Panc1 (cell line): ENCODE data around the gene STRN3. TPM values are rescaled to one million over a fixed set of nuclear protein-coding genes. Genes with fewer than 3 reads are reported as not detected.
"Not testable (repeated sequence)": the region's sequence is repeated elsewhere in the genome, so short reads cannot be mapped to it uniquely, and the experiment has no call there.

Experiments
- ATAC-seq: fragments of 200-7000 bp; cut with Tn5 transposase; 2 replicates; pipeline ENCODE4 v1.9.1; 2020; ENCODE audit warnings: mild to moderate bottlenecking, moderate library complexity
- BruUV-seq: library from RNA; stranded (reverse); fragments of 400-500 nt; replicated peaks from 2 replicates; lab custom pipeline; 2021; lab: Mats Ljungman, UMichigan
- CTCF ChIA-PET: fragments of 300-600 bp; sonication (Branson Sonifier 250); formaldehyde crosslinking; loops from one replicate; lab custom pipeline; 2022; ENCODE audit warnings: antibody characterized with exemption; lab: Charles Lee
- POLR2A ChIA-PET: fragments of 300-600 bp; sonication (Branson Sonifier 250); formaldehyde crosslinking; loops from one replicate; lab custom pipeline; 2022; ENCODE audit warnings: antibody characterized with exemption; lab: Charles Lee
- DNase-seq: peaks from one replicate; pipeline ENCODE4 v3.0.0-alpha.2; 2010; ENCODE audit warnings: low read depth, low spot score
- H3K27ac ChIP-seq: 2 replicates; pipeline ENCODE4 v1.5.1; 2011; ENCODE audit warnings: mild to moderate bottlenecking, low read length, inconsistent platforms
- H3K27me3 ChIP-seq: fragments of 200-500 bp; sonication (Bioruptor generic); 2 replicates; pipeline ENCODE4 v1.6.0; 2014; ENCODE audit warnings: low read length, inconsistent platforms; ENCODE audit not compliant: control insufficient read depth, insufficient read depth
- H3K36me3 ChIP-seq: fragments of 200-500 bp; sonication (Bioruptor generic); 2 replicates; pipeline ENCODE4 v1.5.1; 2014; ENCODE audit warnings: inconsistent platforms, mild to moderate bottlenecking, low read length, moderate library complexity; ENCODE audit not compliant: control insufficient read depth, insufficient read depth
- H3K4me1 ChIP-seq: 2 replicates; pipeline ENCODE4 v1.5.1; 2011; ENCODE audit warnings: inconsistent platforms, mild to moderate bottlenecking, low read length, moderate library complexity; ENCODE audit not compliant: control insufficient read depth, insufficient read depth
- H3K4me3 ChIP-seq, 2 experiments: 2 replicates each; pipeline ENCODE4 v1.5.1; 2011 to 2012; ENCODE audit warnings: low read depth in 2 of 2, low read length in 2 of 2, mild to moderate bottlenecking in 2 of 2, inconsistent platforms in 1 of 2, moderate library complexity in 1 of 2
- H3K9me3 ChIP-seq: fragments of 200-500 bp; sonication (Bioruptor generic); 2 replicates; pipeline ENCODE4 v1.5.1; 2014; ENCODE audit warnings: low read depth, mild to moderate bottlenecking, inconsistent platforms, low read length, moderate library complexity; ENCODE audit not compliant: control insufficient read depth, insufficient read depth
- POLR2AphosphoS5 ChIP-seq: IDR thresholded peaks from 2 replicates; pipeline ENCODE4 v1.6.1; 2012; ENCODE audit warnings: mild to moderate bottlenecking, low read depth, low read length, moderate library complexity
- SIN3A ChIP-seq: IDR thresholded peaks from 2 replicates; pipeline ENCODE4 v1.6.1; 2012; ENCODE audit warnings: low read depth, mild to moderate bottlenecking, low read length, moderate library complexity, borderline replicate concordance; ENCODE audit not compliant: insufficient read depth
- TCF7L2 ChIP-seq: IDR thresholded peaks from 2 replicates; pipeline ENCODE4 v1.6.1; 2011; ENCODE audit warnings: mild to moderate bottlenecking, low read depth, low read length, inconsistent platforms
- in situ Hi-C: cut with HindIII; loops from 2 replicates; pipeline ENCODE4 v1.10.0; 2016; ENCODE audit warnings: low sequenced_read_pairs, low pct_unique_long_range_greater_than_20kb
- intact Hi-C: fragments of 100-400 bp; cut with micrococcal nuclease; formaldehyde crosslinking; loops from one replicate; pipeline ENCODE4 v1.10.0; 2022; ENCODE audit not compliant: unreplicated experiment
- total RNA-seq: library from RNA; stranded (reverse); gene quantifications from one replicate; pipeline ENCODE4 v1.2.1, GENCODE V29; 2021; ENCODE audit not compliant: unreplicated experiment
- TF ChIP-seq, protein P1 (sequence below): fragments of 450-650 bp; IDR thresholded peaks from 2 replicates; pipeline ENCODE4 v1.5.1; 2017; ENCODE audit warnings: mild to moderate bottlenecking
- TF ChIP-seq, protein P2 (sequence below), 2 experiments: IDR thresholded peaks; 2 replicates each; pipeline ENCODE4 v1.6.1; 2011 to 2012; ENCODE audit warnings: low read depth in 2 of 2, control low read depth in 1 of 2, low read length in 1 of 2, mild to moderate bottlenecking in 1 of 2, moderate library complexity in 1 of 2; ENCODE audit not compliant: insufficient read depth in 1 of 2

The STRN3 gene
- total RNA-seq, 1 experiment from 2014 or later: 29.2 TPM

DNA sequence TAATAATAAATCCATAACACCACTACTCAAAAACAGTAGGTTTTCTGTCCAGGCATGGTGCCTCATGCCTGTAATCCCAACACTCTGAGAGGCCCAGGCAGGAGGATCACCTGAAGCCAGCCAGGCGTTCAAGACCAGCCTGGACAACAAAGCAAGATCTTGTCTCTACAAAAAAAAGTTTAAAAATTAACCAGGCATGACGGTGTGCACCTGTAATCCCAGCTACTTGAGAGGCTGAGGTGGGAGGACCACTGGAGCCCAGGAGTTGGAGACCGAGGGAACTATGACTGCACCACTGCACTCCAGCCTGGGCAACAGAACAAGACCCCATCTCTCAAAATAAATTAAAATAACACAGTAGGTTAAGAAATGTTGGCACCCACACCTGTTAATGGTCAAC is 45.2 kb downstream of the STRN3 start:
- Histone ChIP-seq H3K4me1 (peaks cover 6% of the 10 kb centered on the region; the same call in 1 of the 2 replicates), H3K27me3 (no peaks in the 10 kb centered on the region), H3K27ac (no peak overlapping the region), H3K4me3 (no peak overlapping the region), H3K9me3 (no peaks in the 10 kb centered on the region), H3K36me3 (no peaks in the 10 kb centered on the region)
- intact Hi-C loops (loop anchor here (5.0 kb wide), 1 partner anchor 101 kb away; no protein-coding TSS in a partner anchor), in situ Hi-C loops (no loop called here)
- POLR2A ChIA-PET: no interaction called here
- no peak for TF ChIP-seq TCF7L2
- TF ChIP-seq, protein P1, sequence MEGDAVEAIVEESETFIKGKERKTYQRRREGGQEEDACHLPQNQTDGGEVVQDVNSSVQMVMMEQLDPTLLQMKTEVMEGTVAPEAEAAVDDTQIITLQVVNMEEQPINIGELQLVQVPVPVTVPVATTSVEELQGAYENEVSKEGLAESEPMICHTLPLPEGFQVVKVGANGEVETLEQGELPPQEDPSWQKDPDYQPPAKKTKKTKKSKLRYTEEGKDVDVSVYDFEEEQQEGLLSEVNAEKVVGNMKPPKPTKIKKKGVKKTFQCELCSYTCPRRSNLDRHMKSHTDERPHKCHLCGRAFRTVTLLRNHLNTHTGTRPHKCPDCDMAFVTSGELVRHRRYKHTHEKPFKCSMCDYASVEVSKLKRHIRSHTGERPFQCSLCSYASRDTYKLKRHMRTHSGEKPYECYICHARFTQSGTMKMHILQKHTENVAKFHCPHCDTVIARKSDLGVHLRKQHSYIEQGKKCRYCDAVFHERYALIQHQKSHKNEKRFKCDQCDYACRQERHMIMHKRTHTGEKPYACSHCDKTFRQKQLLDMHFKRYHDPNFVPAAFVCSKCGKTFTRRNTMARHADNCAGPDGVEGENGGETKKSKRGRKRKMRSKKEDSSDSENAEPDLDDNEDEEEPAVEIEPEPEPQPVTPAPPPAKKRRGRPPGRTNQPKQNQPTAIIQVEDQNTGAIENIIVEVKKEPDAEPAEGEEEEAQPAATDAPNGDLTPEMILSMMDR: no peak
- no peak for TF ChIP-seq POLR2AphosphoS5
- TF ChIP-seq, protein P2, sequence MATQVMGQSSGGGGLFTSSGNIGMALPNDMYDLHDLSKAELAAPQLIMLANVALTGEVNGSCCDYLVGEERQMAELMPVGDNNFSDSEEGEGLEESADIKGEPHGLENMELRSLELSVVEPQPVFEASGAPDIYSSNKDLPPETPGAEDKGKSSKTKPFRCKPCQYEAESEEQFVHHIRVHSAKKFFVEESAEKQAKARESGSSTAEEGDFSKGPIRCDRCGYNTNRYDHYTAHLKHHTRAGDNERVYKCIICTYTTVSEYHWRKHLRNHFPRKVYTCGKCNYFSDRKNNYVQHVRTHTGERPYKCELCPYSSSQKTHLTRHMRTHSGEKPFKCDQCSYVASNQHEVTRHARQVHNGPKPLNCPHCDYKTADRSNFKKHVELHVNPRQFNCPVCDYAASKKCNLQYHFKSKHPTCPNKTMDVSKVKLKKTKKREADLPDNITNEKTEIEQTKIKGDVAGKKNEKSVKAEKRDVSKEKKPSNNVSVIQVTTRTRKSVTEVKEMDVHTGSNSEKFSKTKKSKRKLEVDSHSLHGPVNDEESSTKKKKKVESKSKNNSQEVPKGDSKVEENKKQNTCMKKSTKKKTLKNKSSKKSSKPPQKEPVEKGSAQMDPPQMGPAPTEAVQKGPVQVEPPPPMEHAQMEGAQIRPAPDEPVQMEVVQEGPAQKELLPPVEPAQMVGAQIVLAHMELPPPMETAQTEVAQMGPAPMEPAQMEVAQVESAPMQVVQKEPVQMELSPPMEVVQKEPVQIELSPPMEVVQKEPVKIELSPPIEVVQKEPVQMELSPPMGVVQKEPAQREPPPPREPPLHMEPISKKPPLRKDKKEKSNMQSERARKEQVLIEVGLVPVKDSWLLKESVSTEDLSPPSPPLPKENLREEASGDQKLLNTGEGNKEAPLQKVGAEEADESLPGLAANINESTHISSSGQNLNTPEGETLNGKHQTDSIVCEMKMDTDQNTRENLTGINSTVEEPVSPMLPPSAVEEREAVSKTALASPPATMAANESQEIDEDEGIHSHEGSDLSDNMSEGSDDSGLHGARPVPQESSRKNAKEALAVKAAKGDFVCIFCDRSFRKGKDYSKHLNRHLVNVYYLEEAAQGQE (IDR thresholded peaks at IDR 0.05; ENCODE audit: insufficient read depth in 1 of 2, low read depth in 2 of 2, low read length in 1 of 2): no peak
- TF ChIP-seq SIN3A: no peak
- CTCF ChIA-PET: interaction anchor here (1.1 kb wide), 1 partner anchor 102 kb away, joined by 7 read pairs; no protein-coding TSS in a partner anchor
- no peak for DNase-seq
- no TSS peak for BruUV-seq
- no peak for ATAC-seq

DNA sequence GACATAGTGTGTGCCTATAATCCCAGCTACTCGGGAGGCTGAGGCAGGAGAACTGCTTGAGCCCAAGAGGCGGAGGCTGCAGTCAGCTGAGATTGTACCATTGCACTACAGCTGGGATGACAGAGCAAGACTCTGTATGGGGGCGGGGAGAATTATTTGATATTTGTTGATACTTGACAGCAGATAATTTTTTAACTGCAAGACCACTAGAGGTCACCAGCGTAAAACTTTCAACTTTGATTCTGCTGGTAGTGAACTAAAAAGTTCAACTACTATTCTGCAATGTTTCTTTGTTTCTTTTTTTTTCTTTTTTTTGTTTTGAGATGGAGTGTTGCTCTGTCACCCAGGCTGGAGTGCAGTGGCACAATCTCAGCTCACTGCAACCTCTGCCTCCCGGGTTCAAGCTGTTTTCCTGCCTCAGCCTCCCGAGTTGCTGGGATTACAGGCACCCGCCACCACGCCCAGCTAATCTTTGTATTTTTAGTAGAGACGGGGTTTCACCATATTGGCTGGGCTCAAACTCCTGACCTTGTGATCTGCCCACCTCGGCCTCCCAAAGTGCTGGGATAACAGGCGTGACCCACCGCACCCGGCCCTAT is 46.0 kb downstream of the STRN3 start:
- BruUV-seq, H3K27ac ChIP-seq, in situ Hi-C loops, H3K9me3 ChIP-seq, POLR2A ChIA-PET, H3K4me3 ChIP-seq, H3K36me3 ChIP-seq, H3K27me3 ChIP-seq, H3K4me1 ChIP-seq: not testable (repeated sequence)
- intact Hi-C loops: loop anchor here (5.0 kb wide), 1 partner anchor 102 kb away; no protein-coding TSS in a partner anchor
- CTCF ChIA-PET: interaction anchor here (0.7 to 1.1 kb wide), 2 partner anchors 64 to 102 kb away, joined by 3 to 7 read pairs; no protein-coding TSS in a partner anchor
- DNase-seq (peak; percentile 20), ATAC-seq (peak; percentile 71)
- TF ChIP-seq, protein P1: peak; percentile 73
